HepG2 (cell line): Measurements from ENCODE around the gene PPP2R5E.

ENCODE experiments used
- AHR ChIP-seq: IDR thresholded peaks from 2 replicates; pipeline ENCODE4 v1.6.1; 2018; ENCODE audit warnings: missing genetic modification reagents, missing compliant biosample characterization
- RFX1 ChIP-seq: fragments of 450-650 bp; IDR thresholded peaks from 2 replicates; pipeline ENCODE4 v1.6.1; 2017
- TRIM24 ChIP-seq: sonication (generic); formaldehyde crosslinking; IDR thresholded peaks from 2 replicates; pipeline ENCODE4 v1.8.0; 2022; ENCODE audit warnings: mild to moderate bottlenecking, missing genetic modification reagents
- TF ChIP-seq, protein P1 (sequence below): sonication (generic); formaldehyde crosslinking; IDR thresholded peaks from 2 replicates; pipeline ENCODE4 v1.5.0; 2020; ENCODE audit warnings: mild to moderate bottlenecking, missing genetic modification reagents, moderate library complexity

DNA sequence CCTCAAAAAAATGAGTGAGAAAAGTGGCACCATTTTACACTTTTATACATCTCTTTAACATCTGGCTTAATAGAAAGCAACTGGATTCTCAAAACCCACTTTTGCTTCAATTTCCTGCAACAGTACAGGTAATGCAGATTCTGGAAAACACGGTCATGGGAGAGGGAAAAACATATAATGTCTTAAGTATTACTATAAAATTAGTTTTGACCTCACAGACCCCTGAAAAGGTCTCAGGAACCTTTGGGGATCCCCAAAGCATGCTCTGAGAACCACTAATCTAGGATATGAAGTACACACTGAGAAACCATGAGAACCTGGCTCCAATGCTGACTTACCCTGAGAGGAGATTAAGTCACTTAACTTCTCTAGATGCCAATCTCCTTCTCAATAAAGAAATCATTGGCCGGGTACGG lies 64.7 kb downstream of the PPP2R5E start:
- TF ChIP-seq RFX1: no peak
- TF ChIP-seq TRIM24 (CRISPR knock-in tag): no peak
- no peak for TF ChIP-seq AHR (CRISPR knock-in tag)
- TF ChIP-seq, protein P1, sequence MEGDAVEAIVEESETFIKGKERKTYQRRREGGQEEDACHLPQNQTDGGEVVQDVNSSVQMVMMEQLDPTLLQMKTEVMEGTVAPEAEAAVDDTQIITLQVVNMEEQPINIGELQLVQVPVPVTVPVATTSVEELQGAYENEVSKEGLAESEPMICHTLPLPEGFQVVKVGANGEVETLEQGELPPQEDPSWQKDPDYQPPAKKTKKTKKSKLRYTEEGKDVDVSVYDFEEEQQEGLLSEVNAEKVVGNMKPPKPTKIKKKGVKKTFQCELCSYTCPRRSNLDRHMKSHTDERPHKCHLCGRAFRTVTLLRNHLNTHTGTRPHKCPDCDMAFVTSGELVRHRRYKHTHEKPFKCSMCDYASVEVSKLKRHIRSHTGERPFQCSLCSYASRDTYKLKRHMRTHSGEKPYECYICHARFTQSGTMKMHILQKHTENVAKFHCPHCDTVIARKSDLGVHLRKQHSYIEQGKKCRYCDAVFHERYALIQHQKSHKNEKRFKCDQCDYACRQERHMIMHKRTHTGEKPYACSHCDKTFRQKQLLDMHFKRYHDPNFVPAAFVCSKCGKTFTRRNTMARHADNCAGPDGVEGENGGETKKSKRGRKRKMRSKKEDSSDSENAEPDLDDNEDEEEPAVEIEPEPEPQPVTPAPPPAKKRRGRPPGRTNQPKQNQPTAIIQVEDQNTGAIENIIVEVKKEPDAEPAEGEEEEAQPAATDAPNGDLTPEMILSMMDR (CRISPR knock-in tag): no peak
